K562 (cell line): ENCODE measurements around the gene IL12RB1. TPM values are rescaled to one million over a fixed set of nuclear protein-coding genes. Genes with fewer than 3 reads are reported as not detected.
A peak's percentile ranks its signal among the peaks of the same experiment; 100 is the strongest.

Experiments
- ADNP ChIP-seq: fragments of 200-800 bp; sonication (Bioruptor generic); IDR thresholded peaks from 2 replicates; pipeline ENCODE4 v1.6.1; 2016; ENCODE audit warnings: missing genetic modification characterization, missing compliant biosample characterization
- BMI1 ChIP-seq: fragments of 150-350 bp; IDR thresholded peaks from 2 replicates; pipeline ENCODE4 v1.6.1; 2014; ENCODE audit warnings: low read length
- CHCHD3 ChIP-seq: fragments of 250-450 bp; sonication (Bioruptor Pico); IDR thresholded peaks from 2 replicates; pipeline ENCODE4 v2.1.2; 2022; ENCODE audit warnings: mild to moderate bottlenecking
- DPF2 ChIP-seq: fragments of 450-650 bp; IDR thresholded peaks from 2 replicates; pipeline ENCODE4 v1.6.1; 2016
- E2F5 ChIP-seq: sonication (generic); formaldehyde crosslinking; IDR thresholded peaks from 2 replicates; pipeline ENCODE4 v1.8.0; 2022; ENCODE audit warnings: mild to moderate bottlenecking, missing genetic modification reagents
- EHMT2 ChIP-seq: fragments of 450-650 bp; IDR thresholded peaks from 2 replicates; pipeline ENCODE4 v1.6.1; 2018; ENCODE audit warnings: antibody characterized with exemption
- NCOA4 ChIP-seq: fragments of 450-650 bp; IDR thresholded peaks from 2 replicates; pipeline ENCODE4 v1.6.1; 2018; ENCODE audit warnings: mild to moderate bottlenecking; ENCODE audit not compliant: partially characterized antibody
- ZBTB33 ChIP-seq: sonication (generic); formaldehyde crosslinking; IDR thresholded peaks from 2 replicates; pipeline ENCODE4 v1.8.1; 2023; ENCODE audit warnings: mild to moderate bottlenecking, missing genetic modification reagents
- ZFP36 ChIP-seq: fragments of 150-350 bp; IDR thresholded peaks from 2 replicates; pipeline ENCODE4 v1.6.1; 2018; ENCODE audit warnings: low read length, low read depth; ENCODE audit not compliant: partially characterized antibody
- ZFP91 ChIP-seq: sonication (generic); formaldehyde crosslinking; IDR thresholded peaks from 2 replicates; pipeline ENCODE4 v1.8.0; 2022; ENCODE audit warnings: mild to moderate bottlenecking, missing genetic modification reagents
- ZNF316 ChIP-seq: fragments of 450-650 bp; IDR thresholded peaks from 2 replicates; pipeline ENCODE4 v1.6.1; 2016
- polyA plus RNA-seq, 8 experiments: library from polyadenylated mRNA; depleted of rRNA in 4 of 8; stranded (reverse) in 5 of 8; unstranded in 3 of 8; fragments of >200 nt; fragmentation: Nextera tagmentation in 2 of 8; fragmentation: Illumina TruSeq in 1 of 8; extraction: Ambion mirVana in 2 of 8; extraction: Trizol in 1 of 8; gene quantifications; 2 replicates each; pipeline versions ENCODE4 v1.2.1 to v1.2.3, GENCODE V29; 2011 to 2014; ENCODE audit warnings: inconsistent platforms in 1 of 8, missing spikeins in 1 of 8
- total RNA-seq, 7 experiments: library from RNA; depleted of rRNA in 6 of 7; stranded (reverse); fragments of >200 nt in 6 of 7; fragmentation: Illumina TruSeq in 2 of 7; extraction: Trizol in 2 of 7; gene quantifications; 2 replicates each; pipeline versions ENCODE4 v1.2.1 to v1.2.3, GENCODE V29; 2011 to 2021; ENCODE audit warnings: low replicate concordance in 1 of 7

The IL12RB1 gene
- total and polyA plus RNA-seq, 9 of the 15 experiments (the other 6 are each of a cell fraction or from before 2014, with no cell fraction given), result 0.04 to 0.07 (median 0.06) TPM; not detected in 5

- peak; percentile 86 for TF ChIP-seq ZBTB33 (CRISPR knock-in tag)
- peak; percentile 28; the same call in 1 of the 2 replicates for TF ChIP-seq ZNF316
- peak; percentile 9 for TF ChIP-seq NCOA4
- TF ChIP-seq CHCHD3 (CRISPR knock-in tag), result no peak
- TF ChIP-seq ZFP91, result no peak
- TF ChIP-seq BMI1, result no peak
- TF ChIP-seq ZFP36, result peak; percentile 88
- TF ChIP-seq ADNP (tag), result peak; percentile 99
- 0 out of 2 replicates have a peak, but pooled peaks have one; percentile 32 for TF ChIP-seq E2F5 (CRISPR knock-in tag)
- peak; percentile 55 for TF ChIP-seq DPF2
- peak; percentile 46; the same call in 1 of the 2 replicates for TF ChIP-seq EHMT2
Observed at GRCh38 chr19:18090545-18091216, 3.9 kb upstream of the IL12RB1 start (continued).
